HG02610 (cell line): ENCODE measurements around the gene ZBTB16.

Experiments used
- ATAC-seq: cut with Tn5 transposase; IDR thresholded peaks from one replicate; pipeline ENCODE4 v1.9.1; 2021; ENCODE audit warnings: mild to moderate bottlenecking, moderate library complexity; ENCODE audit not compliant: unreplicated experiment

ZBTB16 gene

GRCh38 chr11:114291842-114292680, 232.6 kb downstream of the ZBTB16 start:
- ATAC-seq = no peak

- ATAC-seq = no peak
These were observed 233.7 kb downstream of the ZBTB16 start for GRCh38 chr11:114293201-114293711.

GRCh38 chr11:114295676-114296604, 236.4 kb downstream of the ZBTB16 start, which contains the start of gene NNMT:
Gene NNMT (plus strand): TSS chr11:114296399. CDS start chr11:114296557, 158 bp downstream.
- ATAC-seq = no peak

- no peak for ATAC-seq
These were observed 237.3 kb downstream of the ZBTB16 start for GRCh38 chr11:114296605-114297372.

GRCh38 chr11:114297806-114298709, 238.5 kb downstream of the ZBTB16 start:
- ATAC-seq = no peak

- no peak for ATAC-seq
These were observed 239.2 kb downstream of the ZBTB16 start for GRCh38 chr11:114298710-114299109.
